HG03159 (cell line): Measurements from ENCODE around the gene RIC3.
"Not testable (repeated sequence)": the region's sequence is repeated elsewhere in the genome, so short reads cannot be mapped to it uniquely, and the experiment has no call there.

Source experiments
- ATAC-seq: cut with Tn5 transposase; IDR thresholded peaks from one replicate; pipeline ENCODE4 v1.9.1; 2021; ENCODE audit warnings: mild to moderate bottlenecking, moderate library complexity; ENCODE audit not compliant: unreplicated experiment

The RIC3 gene

DNA sequence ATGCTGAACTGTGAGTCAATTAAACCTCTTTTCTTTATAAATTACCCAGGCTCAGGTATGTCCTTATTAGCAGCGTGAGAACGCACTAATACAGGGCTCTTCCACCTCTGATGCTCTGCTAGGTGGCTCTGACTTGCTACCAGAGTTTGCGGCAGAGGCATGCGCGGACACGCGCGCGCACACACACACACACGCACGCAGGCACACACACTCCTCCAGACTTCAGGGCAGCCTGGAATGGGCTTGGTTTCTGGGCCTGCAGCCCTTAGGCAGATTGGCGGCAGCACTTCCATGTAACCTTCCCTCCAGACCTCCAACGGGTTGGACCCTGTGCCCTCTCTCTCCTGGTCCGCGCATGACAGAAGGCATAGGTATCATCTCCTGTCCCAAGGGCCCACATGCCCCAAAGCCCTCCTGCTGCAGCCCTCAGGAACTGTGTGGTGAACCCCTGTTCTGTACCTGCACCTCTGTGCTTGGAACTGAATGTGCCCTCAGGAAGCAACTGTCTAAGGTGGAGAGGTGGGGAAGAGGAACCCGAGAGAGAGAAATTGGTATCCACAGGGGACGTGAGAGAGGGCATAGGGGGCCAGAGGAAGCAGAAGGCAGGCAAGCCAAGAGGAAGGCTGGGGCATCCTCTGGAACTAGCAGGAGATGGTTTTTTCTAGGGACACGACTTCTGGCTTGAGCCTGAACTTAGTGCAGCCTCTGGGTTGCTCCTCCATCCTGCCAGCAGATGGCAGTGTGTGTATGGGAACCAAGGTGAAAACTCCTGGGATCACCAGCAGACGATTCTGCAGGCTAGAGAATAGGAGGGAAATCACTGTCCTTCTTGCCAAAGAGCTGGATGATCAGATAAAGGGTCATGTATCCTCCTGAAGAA, 23.4 kb upstream of the RIC3 start:
- no peak for ATAC-seq

DNA sequence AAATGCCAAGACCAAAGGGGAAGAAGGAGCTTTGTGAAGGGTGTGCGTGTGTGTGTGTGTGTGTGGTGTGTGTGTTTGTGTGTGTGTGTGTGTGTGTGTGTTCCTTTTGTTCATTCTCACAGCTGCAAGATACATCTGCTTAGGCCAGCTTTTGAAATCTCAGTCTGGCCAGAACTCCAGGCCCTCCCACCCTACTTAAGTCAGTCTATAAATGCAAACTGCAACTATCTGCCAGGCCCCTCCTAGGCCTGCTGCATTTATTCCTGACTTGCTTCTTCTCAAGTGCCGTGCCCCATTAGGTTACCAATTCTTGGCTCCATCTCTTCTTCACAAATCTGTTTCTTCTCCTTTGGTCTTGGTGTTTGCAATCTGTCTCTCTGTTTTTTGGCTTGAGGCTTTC, 21.6 kb upstream of the RIC3 start:
- no peak for ATAC-seq

GRCh38 chr11:8186429-8186828, 17.6 kb upstream of the RIC3 start:
- ATAC-seq: no peak

GRCh38 chr11:8183111-8183510, 14.3 kb upstream of the RIC3 start:
- ATAC-seq: no peak

DNA sequence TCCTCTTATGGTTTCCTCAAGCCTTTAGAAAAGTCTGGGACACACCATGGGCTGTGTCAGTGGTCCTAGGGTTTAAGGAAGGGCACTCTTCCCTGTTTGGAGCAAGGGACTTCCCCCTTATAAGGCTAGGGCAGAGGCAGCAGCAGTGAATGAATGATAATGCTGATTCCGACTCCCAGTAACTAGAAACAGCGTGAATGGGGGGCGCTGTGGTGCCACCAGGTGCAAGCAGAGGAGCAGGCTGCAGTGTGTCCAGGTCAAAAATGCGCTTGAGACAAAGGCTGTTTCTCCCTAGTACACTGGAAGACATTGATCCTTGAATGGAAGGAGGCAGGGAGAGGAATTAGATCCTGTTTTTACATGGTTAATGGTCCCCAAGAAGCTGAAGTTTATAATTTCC, 11.6 kb upstream of the RIC3 start:
- ATAC-seq: no peak

GRCh38 chr11:8178297-8178696, 9.5 kb upstream of the RIC3 start:
- ATAC-seq: no peak

- ATAC-seq: no peak
Observed at GRCh38 chr11:8177136-8177535, 8.3 kb upstream of the RIC3 start.

GRCh38 chr11:8167796-8168195, 1.0 kb downstream of the RIC3 start:
- no peak for ATAC-seq

- no peak for ATAC-seq
Observed at GRCh38 chr11:8164746-8165145, 4.1 kb downstream of the RIC3 start.

- ATAC-seq: not testable (repeated sequence)
Observed at GRCh38 chr11:8161627-8162304, 7.1 kb downstream of the RIC3 start.

- no peak for ATAC-seq
Observed at GRCh38 chr11:8156877-8157276, 11.9 kb downstream of the RIC3 start.

DNA sequence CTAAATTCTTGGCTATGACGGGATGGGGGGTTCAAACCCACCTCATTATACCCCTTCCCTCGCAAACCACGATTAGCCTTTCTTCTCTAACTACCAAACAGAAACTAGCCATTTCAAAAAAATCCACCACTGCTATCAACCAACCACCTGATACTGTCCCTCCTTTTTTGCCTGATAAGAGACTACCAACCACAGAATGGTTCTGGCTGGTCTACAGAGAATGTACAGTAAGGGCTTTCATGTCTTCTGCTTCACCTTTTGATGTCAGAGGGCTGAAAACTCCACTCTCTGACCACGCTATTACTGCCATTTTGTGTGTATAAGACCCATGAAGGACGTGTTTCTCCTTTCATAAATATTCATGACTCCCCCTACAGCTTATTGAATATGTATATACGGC, 19.1 kb downstream of the RIC3 start:
- ATAC-seq: no peak

DNA sequence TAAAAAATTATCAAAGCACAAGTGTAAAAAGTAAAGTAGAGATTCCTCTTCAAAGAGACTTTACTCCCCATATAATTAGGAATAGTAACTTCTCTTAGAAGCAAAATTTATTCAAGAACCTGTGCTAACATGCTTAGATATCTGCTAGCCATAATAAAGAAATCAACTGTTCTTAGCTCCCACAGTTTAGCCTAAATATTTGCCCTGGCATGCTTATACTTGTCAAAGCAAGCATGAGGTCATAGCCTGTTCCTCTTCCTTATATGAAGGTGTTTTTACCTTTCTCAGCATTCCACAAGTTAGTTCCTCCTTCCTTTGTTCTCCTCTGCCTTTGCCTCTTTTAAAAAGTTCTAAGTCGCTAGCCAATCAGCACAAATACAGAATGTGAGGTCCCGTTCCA, 30.3 kb downstream of the RIC3 start:
- ATAC-seq: no peak

GRCh38 chr11:8127447-8127846, 41.4 kb downstream of the RIC3 start:
- ATAC-seq: no peak

DNA sequence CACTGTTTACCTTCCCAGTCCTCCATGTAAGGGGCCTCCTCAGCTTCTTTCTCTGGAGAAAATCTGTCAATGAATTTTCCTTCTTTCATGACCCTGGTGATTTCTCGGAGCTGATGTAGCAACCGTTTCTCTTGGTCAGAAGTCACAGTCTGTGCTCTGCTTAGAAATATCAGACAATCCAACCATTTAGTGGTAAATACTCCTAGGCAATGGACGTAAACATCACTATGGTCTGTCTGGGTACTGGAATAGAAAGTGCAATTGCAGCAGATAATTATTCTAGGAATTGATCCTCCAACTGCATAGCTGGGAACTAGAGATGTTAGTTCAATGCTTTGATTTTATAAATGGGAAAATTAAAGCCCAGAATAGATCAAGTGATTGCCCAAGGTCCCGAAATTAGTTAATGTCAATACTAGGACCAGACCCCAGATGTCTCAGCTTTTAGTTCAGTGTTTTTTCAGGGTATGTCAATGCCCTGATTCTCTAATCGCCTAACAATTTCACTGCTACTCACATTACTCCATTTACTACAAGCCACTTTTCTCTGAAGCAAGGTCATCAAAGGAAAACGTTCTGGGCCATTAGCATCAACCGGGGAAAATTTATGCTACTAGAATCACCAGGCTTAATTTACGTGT, 42.1 kb downstream of the RIC3 start:
- ATAC-seq: no peak

DNA sequence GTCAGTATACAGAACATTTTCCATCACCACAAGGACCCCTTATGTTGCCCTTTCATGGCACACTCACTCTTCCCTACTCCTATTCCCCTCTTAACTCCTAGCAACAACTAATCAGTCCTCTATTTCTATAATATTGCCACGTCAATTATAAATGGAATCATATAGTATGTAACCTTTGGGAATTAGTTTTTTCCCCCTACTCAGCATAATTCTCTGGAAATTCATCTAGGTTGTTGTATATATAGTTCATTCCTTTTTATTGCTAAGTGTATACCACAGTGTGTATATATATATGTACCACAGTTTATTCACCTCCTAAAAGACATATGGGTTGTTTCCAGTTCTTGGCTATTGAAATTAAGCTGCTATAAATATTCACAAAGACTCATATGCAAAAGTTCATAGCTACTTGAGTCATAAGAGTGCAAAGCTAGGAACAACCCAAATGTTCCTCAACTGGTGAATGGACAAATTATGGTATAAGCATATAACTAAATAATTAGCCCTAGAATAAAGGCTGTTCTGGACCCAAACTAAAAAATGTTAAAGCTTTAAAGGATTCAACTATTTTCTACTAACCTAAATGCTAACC, 46.6 kb downstream of the RIC3 start:
- ATAC-seq: no peak

DNA sequence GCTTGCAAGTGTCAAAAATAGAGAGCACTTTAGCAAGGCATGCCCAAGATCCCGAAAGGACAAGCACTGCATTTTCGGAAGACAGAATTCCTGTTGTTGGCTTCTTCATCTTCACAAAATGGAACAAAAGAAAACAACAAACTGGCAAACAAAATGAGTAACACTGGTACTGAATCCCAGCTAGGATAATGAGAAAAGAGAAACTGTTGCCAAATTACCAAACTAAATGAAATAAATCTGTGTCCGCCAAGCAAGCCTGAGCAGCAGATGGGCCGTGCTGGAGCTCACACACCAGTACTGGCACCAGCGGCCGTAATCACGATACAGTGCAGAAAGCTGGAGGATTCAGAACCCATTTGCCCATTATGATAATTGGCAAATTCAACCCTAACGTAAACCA, 57.2 kb downstream of the RIC3 start:
- ATAC-seq: no peak

GRCh38 chr11:8110396-8110795, 58.4 kb downstream of the RIC3 start:
- no peak for ATAC-seq

DNA sequence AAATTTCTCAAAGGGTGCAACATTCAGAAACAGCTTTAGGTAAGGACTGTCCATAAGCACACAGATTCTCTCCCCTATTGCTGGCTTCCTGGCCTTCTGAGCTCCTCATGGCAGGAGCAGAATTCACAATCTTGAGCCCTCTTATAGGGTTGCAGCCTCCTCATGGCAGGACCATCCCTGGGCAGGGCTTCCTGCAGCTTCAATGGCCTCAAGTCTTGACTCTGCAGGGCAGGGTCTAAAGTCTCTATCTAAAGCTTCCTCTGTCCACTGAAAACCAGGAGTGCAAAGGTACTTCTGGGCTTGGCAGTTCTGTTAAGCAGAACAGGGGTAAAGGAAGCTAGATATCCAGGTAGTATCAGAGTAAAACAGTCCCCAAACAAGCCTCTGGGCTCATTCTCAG, 59.1 kb downstream of the RIC3 start:
- no peak for ATAC-seq

DNA sequence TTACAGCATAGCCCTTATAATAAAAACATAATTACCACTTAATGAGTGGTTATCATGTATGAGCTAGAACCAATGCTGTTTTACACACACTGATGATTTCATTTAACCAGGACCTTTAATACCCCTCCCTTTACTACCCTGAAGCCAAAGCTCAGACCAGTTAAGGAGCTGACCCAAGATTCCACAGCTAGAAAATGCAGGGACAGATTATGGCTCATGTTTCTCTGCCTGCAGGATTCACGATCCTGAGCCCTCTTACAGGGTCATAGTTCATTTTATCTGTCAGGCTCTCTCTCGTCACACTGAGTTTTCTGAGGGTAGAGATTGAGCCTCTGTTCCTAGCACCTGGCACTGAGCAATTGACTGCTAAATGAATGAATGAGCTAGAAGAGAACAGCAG, 60.4 kb downstream of the RIC3 start:
- no peak for ATAC-seq

DNA sequence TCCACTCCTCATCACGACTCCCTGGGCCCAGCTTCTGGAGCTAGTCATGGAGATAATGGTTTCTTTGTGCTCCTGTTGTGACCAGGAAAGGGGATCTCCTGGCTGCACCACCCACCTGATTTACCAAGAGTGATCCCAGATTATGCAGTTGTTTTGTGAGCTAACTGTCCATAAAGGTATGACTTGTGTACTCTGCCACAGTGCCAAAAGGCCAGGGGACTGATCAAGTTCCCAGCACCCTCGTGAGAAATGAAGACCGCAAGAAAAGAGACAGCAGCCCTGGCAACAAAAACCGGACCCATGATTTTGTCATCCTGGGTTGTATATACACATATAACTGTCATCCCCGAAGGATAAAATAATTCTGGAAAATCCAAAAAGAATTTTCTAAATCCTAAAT, 61.2 kb downstream of the RIC3 start:
- ATAC-seq: no peak

- ATAC-seq: no peak
Observed at GRCh38 chr11:8106679-8107078, 62.1 kb downstream of the RIC3 start.
